ENCODE measurements around the gene CYLD. TPM values are rescaled to one million over a fixed set of nuclear protein-coding genes. Genes with fewer than 3 reads are reported as not detected.

Gene CYLD
- total RNA-seq, 1 donor from 2014 or later: 35.4 TPM

- DNase-seq (ENCODE audit: low spot score): no peak
These were observed 30.8 kb upstream of the CYLD start for GRCh38 chr16:50711040-50711439.

- DNase-seq (ENCODE audit: low spot score): no peak
These were observed 29.9 kb upstream of the CYLD start for GRCh38 chr16:50711862-50712559.

GRCh38 chr16:50712560-50712898, 29.4 kb upstream of the CYLD start:
- DNase-seq (ENCODE audit: low spot score): no peak

GRCh38 chr16:50712956-50713355, 28.9 kb upstream of the CYLD start:
- no peak for DNase-seq (ENCODE audit: low spot score)

GRCh38 chr16:50717091-50717490, 24.8 kb upstream of the CYLD start:
- no peak for DNase-seq (ENCODE audit: low spot score)

GRCh38 chr16:50717494-50717893, 24.4 kb upstream of the CYLD start:
- DNase-seq (ENCODE audit: low spot score): no peak

- no peak for DNase-seq (ENCODE audit: low spot score)
These were observed 23.7 kb upstream of the CYLD start for GRCh38 chr16:50718061-50718760.

GRCh38 chr16:50718761-50719400, 23.0 kb upstream of the CYLD start:
- no peak for DNase-seq (ENCODE audit: low spot score)

- no peak for DNase-seq (ENCODE audit: low spot score)
These were observed 22.2 kb upstream of the CYLD start for GRCh38 chr16:50719401-50720337.

GRCh38 chr16:50721549-50722404, 20.1 kb upstream of the CYLD start:
- no peak for DNase-seq (ENCODE audit: low spot score)

GRCh38 chr16:50722405-50722737, 19.5 kb upstream of the CYLD start:
- no peak for DNase-seq (ENCODE audit: low spot score)

GRCh38 chr16:50722960-50723359, 18.9 kb upstream of the CYLD start:
- DNase-seq (ENCODE audit: low spot score): no peak

GRCh38 chr16:50724306-50724705, 17.6 kb upstream of the CYLD start:
- no peak for DNase-seq (ENCODE audit: low spot score)

GRCh38 chr16:50731130-50731988, 10.5 kb upstream of the CYLD start:
- DNase-seq (ENCODE audit: low spot score): no peak

- DNase-seq (ENCODE audit: low spot score): no peak
These were observed 9.7 kb upstream of the CYLD start for GRCh38 chr16:50731989-50732832.

GRCh38 chr16:50733468-50733867, 8.4 kb upstream of the CYLD start:
- no peak for DNase-seq (ENCODE audit: low spot score)

GRCh38 chr16:50735629-50736122, 6.2 kb upstream of the CYLD start:
- no peak for DNase-seq (ENCODE audit: low spot score)

GRCh38 chr16:50736448-50736847, 5.4 kb upstream of the CYLD start:
- no peak for DNase-seq (ENCODE audit: low spot score)

Measured in mesenteric fat pad (tissue), 1 donor.